Breast epithelium (tissue), 4 donors: ENCODE data around the gene GRAP. TPM values are rescaled to one million over a fixed set of nuclear protein-coding genes. Genes with fewer than 3 reads are reported as not detected.
"Not testable (repeated sequence)": the region's sequence is repeated elsewhere in the genome, so short reads cannot be mapped to it uniquely, and the experiment has no call there.

ENCODE experiments used
- DNase-seq, 2 donors: peaks; one replicate each; pipeline ENCODE4 v3.0.0-alpha.2; 2019; ENCODE audit warnings: low spot score in 2 of 2
- H3K27ac ChIP-seq, 2 donors: fragments of 200-600 bp; sonication (generic) in 1 of 2; one replicate each; pipeline ENCODE4 v1.5.1; 2016 to 2019; ENCODE audit warnings: mild to moderate bottlenecking in 1 of 2
- H3K27me3 ChIP-seq, 2 donors: fragments of 200-600 bp; sonication (generic) in 1 of 2; one replicate each; pipeline versions ENCODE4 v1.5.1 to v1.6.0; 2017 to 2019; ENCODE audit warnings: control low read depth in 1 of 2, mild to moderate bottlenecking in 1 of 2
- H3K36me3 ChIP-seq: fragments of 200-600 bp; one replicate; pipeline ENCODE4 v1.5.1; 2019
- H3K4me1 ChIP-seq, 2 donors: fragments of 200-600 bp; sonication (generic); one replicate each; pipeline ENCODE4 v1.5.1; 2016 to 2019; ENCODE audit warnings: control low read depth in 1 of 2
- H3K4me3 ChIP-seq, 3 donors: fragments of 200-600 bp; sonication (generic); 1 replicate in 2 of 3; 2 replicates in 1 of 3; pipeline ENCODE4 v1.5.1; 2016 to 2019; ENCODE audit warnings: mild to moderate bottlenecking in 3 of 3, moderate library complexity in 2 of 3
- H3K9me3 ChIP-seq, 2 donors: fragments of 200-600 bp; sonication (generic) in 1 of 2; one replicate each; pipeline ENCODE4 v1.5.1; 2016 to 2019; ENCODE audit warnings: control low read depth in 1 of 2
- CTCF ChIP-seq, 3 donors: fragments of 450-650 bp; IDR thresholded peaks; one replicate each; pipeline ENCODE4 v1.5.1; 2016 to 2017; ENCODE audit warnings: antibody characterized with exemption in 3 of 3, mild to moderate bottlenecking in 3 of 3, moderate library complexity in 3 of 3
- POLR2A ChIP-seq: fragments of 450-650 bp; IDR thresholded peaks from one replicate; pipeline ENCODE4 v1.6.1; 2016; ENCODE audit warnings: antibody characterized with exemption, mild to moderate bottlenecking, moderate library complexity
- POLR2AphosphoS5 ChIP-seq, 3 donors: sonication (generic); formaldehyde crosslinking; IDR thresholded peaks; one replicate each; pipeline ENCODE4 v1.6.1; 2017; ENCODE audit warnings: antibody characterized with exemption in 3 of 3
- intact Hi-C: fragments of 100-400 bp; cut with DNase I; formaldehyde crosslinking; loops from one replicate; pipeline ENCODE4 v1.15.1; 2023; ENCODE audit warnings: low total_unique reads
- total RNA-seq, 3 donors: library from RNA; depleted of rRNA; stranded (reverse); fragments of >200 nt; gene quantifications; one replicate each; pipeline ENCODE4 v1.1.0, GENCODE V29; 2016

The GRAP gene
- total RNA-seq, 3 donors from 2014 or later = 1.8 to 9.8 (median 2.2) TPM

GRCh38 chr17:19037547-19037946, 9.2 kb downstream of the GRAP start:
- H3K27me3 ChIP-seq, DNase-seq, H3K9me3 ChIP-seq, H3K4me3 ChIP-seq, H3K4me1 ChIP-seq, intact Hi-C loops, H3K36me3 ChIP-seq, H3K27ac ChIP-seq: not testable (repeated sequence)

GRCh38 chr17:19036186-19036585, 10.6 kb downstream of the GRAP start:
- DNase-seq, H3K27ac ChIP-seq, H3K4me3 ChIP-seq, H3K27me3 ChIP-seq, H3K4me1 ChIP-seq, intact Hi-C loops, H3K36me3 ChIP-seq, H3K9me3 ChIP-seq: not testable (repeated sequence)

GRCh38 chr17:19032377-19032988, 14.3 kb downstream of the GRAP start:
- H3K27me3 ChIP-seq, DNase-seq, H3K27ac ChIP-seq, H3K4me3 ChIP-seq, H3K36me3 ChIP-seq, H3K9me3 ChIP-seq, intact Hi-C loops, H3K4me1 ChIP-seq: not testable (repeated sequence)

GRCh38 chr17:19031729-19032128, 15.0 kb downstream of the GRAP start:
- H3K27me3 ChIP-seq, intact Hi-C loops, H3K36me3 ChIP-seq, H3K4me1 ChIP-seq, H3K4me3 ChIP-seq, H3K9me3 ChIP-seq, H3K27ac ChIP-seq: not testable (repeated sequence)
- peak; percentile 44 to 61 for DNase-seq

GRCh38 chr17:19030771-19031449, 15.8 kb downstream of the GRAP start:
- not testable (repeated sequence) for DNase-seq

GRCh38 chr17:19029740-19030139, 17.0 kb downstream of the GRAP start:
- H3K27me3 ChIP-seq, H3K27ac ChIP-seq, H3K36me3 ChIP-seq, intact Hi-C loops, H3K9me3 ChIP-seq, DNase-seq, H3K4me1 ChIP-seq, H3K4me3 ChIP-seq: not testable (repeated sequence)

More at GRCh38 chr17:19030771-19031449, 15.8 kb downstream of the GRAP start:
- H3K27me3 ChIP-seq, H3K27ac ChIP-seq, H3K36me3 ChIP-seq, H3K9me3 ChIP-seq, intact Hi-C loops, H3K4me3 ChIP-seq, H3K4me1 ChIP-seq: not testable (repeated sequence)

- H3K9me3 ChIP-seq, H3K4me1 ChIP-seq, H3K36me3 ChIP-seq, H3K27ac ChIP-seq, DNase-seq, H3K27me3 ChIP-seq, H3K4me3 ChIP-seq, intact Hi-C loops: not testable (repeated sequence)
Measured at GRCh38 chr17:19028671-19029070, 18.1 kb downstream of the GRAP start.

GRCh38 chr17:19024101-19025078, 22.4 kb downstream of the GRAP start:
- H3K4me3 ChIP-seq = no peak overlapping the region
- no peak overlapping the region for H3K27ac ChIP-seq
- no peaks in the 10 kb centered on the region for H3K9me3 ChIP-seq
- no peak for DNase-seq
- H3K4me1 ChIP-seq = no peaks in the 10 kb centered on the region
- H3K27me3 ChIP-seq = no peaks in the 10 kb centered on the region
- H3K36me3 ChIP-seq = no peaks in the 10 kb centered on the region
- intact Hi-C loops = no loop called here
- TF ChIP-seq POLR2AphosphoS5 (IDR thresholded peaks at IDR 0.05) = no peak
- no peak for TF ChIP-seq POLR2A
- TF ChIP-seq CTCF (IDR thresholded peaks at IDR 0.05) = no peak
